GM12873 (cell line): ENCODE results near the gene PDE4D.

Source experiments
- CTCF ChIP-seq: IDR thresholded peaks from 2 replicates; pipeline ENCODE4 v1.5.1; 2012; ENCODE audit warnings: low read depth, mild to moderate bottlenecking, moderate library complexity, low read length, control low read depth; ENCODE audit not compliant: insufficient read depth; ENCODE audit errors: missing control alignments

The PDE4D gene

GRCh38 chr5:58922461-58923171 lies 970.9 kb downstream of the PDE4D start:
- no peak for TF ChIP-seq CTCF

- TF ChIP-seq CTCF, result no peak
These were observed 972.4 kb downstream of the PDE4D start for GRCh38 chr5:58921159-58921558.

GRCh38 chr5:58919833-58920232 lies 973.7 kb downstream of the PDE4D start:
- no peak for TF ChIP-seq CTCF
